ENCODE results near the gene ARL4C.

ARL4C gene

DNA sequence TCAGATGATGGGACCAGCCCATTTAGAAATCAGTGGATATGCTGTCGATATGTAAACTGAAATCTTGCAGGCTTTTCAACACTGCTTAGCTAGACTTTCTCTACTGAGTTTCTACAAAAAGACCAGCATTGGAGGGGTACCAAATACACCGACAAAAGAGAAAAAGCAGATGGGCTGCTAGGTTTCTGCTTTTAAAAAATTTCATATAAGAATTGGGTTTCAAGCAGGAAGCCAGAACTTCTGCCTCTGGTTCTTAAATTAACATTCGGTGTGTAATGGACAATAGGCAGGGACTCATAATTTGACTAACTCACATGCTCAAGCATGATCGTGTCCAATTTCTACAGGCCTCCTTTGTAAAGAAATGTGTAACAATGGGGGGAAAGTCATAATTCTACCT lies 3.1 kb downstream of the ARL4C start:
- no peak for ATAC-seq (replicated peaks)
- Mint-ChIP-seq H3K9me3 (no peaks in the 10 kb centered on the region), H3K4me1 (ENCODE audit: low read depth in 2 of 2) (peaks cover 46 to 48% of the 10 kb centered on the region in 2 donors), H3K4me3 (peak overlapping the region; percentile 95 to 100), H3K27ac (peak overlapping the region; percentile 99 to 100), H3K36me3 (ENCODE audit: insufficient read depth) (peaks cover 98% of the 10 kb centered on the region), H3K27me3 (no peaks in the 10 kb centered on the region)
- no peak for DNase-seq

DNA sequence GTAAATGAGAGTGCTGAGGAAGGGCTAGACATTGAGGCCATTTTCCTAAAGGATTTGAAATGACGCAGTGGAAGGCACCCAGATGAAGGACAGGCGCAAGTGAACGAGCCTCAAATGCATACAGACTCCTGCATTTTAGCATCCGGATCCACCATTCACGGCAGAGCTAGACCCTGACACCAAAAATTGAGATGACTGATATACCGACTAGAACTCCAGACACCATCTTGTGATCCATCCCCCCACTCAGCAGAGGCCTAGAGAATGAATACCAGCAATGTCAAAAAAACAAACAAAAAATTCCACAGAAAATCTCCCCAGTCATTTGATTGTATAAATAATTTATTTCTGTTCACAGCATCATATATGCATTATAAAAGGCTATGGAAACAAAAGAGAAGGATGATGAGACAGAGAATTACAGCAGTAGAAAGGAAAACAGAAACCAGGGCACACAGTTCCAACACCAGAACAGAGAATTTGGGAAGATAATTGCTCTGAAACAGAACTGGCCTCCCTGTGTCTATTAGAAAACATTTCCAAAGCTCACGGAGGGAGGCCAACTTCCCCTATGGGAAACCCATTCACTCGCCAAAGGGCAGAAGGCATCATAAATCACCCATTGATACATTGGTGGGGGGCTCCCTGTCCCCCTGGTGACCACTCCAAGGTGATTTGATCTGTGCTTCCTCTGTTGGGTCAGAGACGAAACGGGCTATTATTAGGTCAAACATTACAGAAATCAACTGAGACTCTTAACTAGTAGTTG lies 4.0 kb downstream of the ARL4C start:
- H3K27ac Mint-ChIP-seq, result peak overlapping the region; percentile 99 to 100
- peaks cover 98% of the 10 kb centered on the region for H3K36me3 Mint-ChIP-seq (ENCODE audit: insufficient read depth)

DNA sequence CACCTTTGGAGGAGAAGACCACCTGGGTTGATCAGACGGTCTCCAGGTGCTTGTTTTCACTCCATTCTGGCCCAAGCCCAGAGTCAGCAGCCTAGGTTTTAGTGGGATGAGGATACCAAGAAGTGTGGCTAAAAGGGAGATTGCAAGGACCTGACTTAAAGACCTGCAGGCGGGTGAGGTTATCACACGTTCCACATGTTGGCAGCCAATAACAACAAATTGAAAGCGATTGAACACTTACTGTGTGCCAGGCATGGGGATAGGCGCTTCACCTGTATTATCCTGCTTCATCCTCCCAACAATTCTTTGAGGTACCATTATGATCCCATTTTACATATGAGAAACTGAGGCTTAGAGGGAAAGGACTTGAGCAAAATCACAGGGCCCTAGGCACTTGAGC lies 5.0 kb downstream of the ARL4C start:
- Mint-ChIP-seq H3K27me3 (no peaks in the 10 kb centered on the region), H3K27ac (peak overlapping the region; percentile 99 to 100), H3K4me3 (peak overlapping the region; percentile 95 to 100), H3K4me1 (ENCODE audit: low read depth in 2 of 2) (peaks cover 51 to 54% of the 10 kb centered on the region in 2 donors), H3K36me3 (ENCODE audit: insufficient read depth) (peaks cover 95% of the 10 kb centered on the region), H3K9me3 (no peaks in the 10 kb centered on the region)
- DNase-seq, result no peak
- no peak for ATAC-seq (replicated peaks)

More for the DNA sequence above, 4.0 kb downstream of the ARL4C start:
- DNase-seq (no peak), ATAC-seq (replicated peaks) (no peak)
- peak overlapping the region; percentile 95 to 100 for H3K4me3 Mint-ChIP-seq
- no peaks in the 10 kb centered on the region for H3K27me3 Mint-ChIP-seq
- peaks cover 49 to 50% of the 10 kb centered on the region in 2 donors for H3K4me1 Mint-ChIP-seq (ENCODE audit: low read depth in 2 of 2)
- no peaks in the 10 kb centered on the region for H3K9me3 Mint-ChIP-seq

DNA sequence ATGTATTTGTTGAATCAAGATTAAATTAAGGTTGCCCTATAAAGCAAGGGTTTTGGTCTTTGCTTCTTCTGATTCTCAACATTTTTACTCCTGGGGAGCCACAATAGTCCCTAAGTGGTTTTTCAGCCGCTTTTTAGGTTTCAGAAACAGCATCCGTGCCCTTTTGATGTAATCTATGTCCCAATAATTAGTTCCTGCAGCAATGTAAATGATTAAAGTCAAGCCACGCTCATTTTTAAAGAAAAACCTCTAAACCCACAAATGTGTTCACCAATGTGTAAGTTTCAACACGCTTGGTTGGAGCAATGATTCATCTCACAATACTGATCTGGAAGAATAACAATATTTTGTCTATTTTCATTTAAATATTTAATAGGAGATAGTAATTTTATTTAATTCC lies 5.6 kb downstream of the ARL4C start:
- Mint-ChIP-seq H3K4me1 (ENCODE audit: low read depth in 2 of 2) (peaks cover 50 to 60% of the 10 kb centered on the region in 2 donors), H3K27ac (peak overlapping the region; percentile 99 to 100), H3K4me3 (peak overlapping the region; percentile 95 to 100), H3K27me3 (no peaks in the 10 kb centered on the region), H3K36me3 (ENCODE audit: insufficient read depth) (peaks cover 89% of the 10 kb centered on the region), H3K9me3 (no peaks in the 10 kb centered on the region)
- ATAC-seq (replicated peaks), result no peak
- no peak for DNase-seq

DNA sequence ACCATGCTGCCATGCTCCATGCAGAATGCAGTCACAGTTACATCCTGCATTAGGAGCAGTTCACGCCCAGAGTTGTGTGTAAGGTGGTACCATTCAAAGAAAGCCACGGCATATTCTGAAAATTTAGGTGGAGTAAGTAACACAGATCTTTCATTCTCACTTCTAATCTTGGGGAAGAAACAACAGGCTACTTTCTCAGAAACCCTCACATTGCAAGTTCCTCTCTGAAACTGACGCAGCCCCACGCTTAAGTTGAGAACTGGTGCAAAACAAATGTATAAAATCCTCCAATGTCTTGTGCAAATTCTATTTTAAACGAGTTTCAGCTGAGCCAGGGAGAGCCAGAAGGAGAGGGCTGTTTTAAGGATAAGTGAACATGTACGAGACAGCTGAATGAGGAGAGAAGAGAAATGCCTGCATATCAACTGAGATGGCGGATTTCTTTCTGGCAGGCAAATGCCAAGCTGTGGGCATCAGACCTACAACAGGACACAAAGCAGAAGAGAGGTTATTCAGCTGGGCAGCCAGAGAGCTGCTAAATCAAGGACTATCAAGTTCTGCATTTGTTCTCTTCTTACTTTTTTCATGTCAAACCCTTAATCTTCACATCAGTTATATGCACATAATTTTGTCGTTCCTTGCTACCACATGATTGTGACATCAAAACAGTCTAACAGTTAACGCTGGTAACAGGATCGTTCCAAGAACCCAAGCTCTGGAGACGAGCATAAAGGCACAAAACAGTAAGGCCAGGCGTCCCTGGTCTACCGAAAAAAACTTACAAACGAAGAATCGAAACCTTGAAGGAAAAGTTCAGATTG lies 6.4 kb downstream of the ARL4C start:
- ATAC-seq (replicated peaks) (no peak), DNase-seq (no peak)
- H3K27ac Mint-ChIP-seq, result peak overlapping the region; percentile 99 to 100
- peak overlapping the region; percentile 95 to 100 for H3K4me3 Mint-ChIP-seq
- H3K27me3 Mint-ChIP-seq, result no peaks in the 10 kb centered on the region
- peaks cover 47 to 66% of the 10 kb centered on the region in 2 donors for H3K4me1 Mint-ChIP-seq (ENCODE audit: low read depth in 2 of 2)
- peaks cover 81% of the 10 kb centered on the region for H3K36me3 Mint-ChIP-seq (ENCODE audit: insufficient read depth)
- no peaks in the 10 kb centered on the region for H3K9me3 Mint-ChIP-seq

GRCh38 chr2:234488913-234489451 lies 7.9 kb downstream of the ARL4C start:
- H3K4me1 Mint-ChIP-seq (ENCODE audit: low read depth in 2 of 2), result peaks cover 61 to 79% of the 10 kb centered on the region in 2 donors
- peak overlapping the region; percentile 99 to 100 for H3K27ac Mint-ChIP-seq
- ATAC-seq (replicated peaks) (peak; percentile 72), DNase-seq (peak; percentile 71 to 72 (median 71))
- peaks cover 74% of the 10 kb centered on the region for H3K36me3 Mint-ChIP-seq (ENCODE audit: insufficient read depth)
- H3K4me3 Mint-ChIP-seq, result peak overlapping the region; percentile 95 to 100
- H3K27me3 Mint-ChIP-seq, result no peaks in the 10 kb centered on the region
- no peaks in the 10 kb centered on the region for H3K9me3 Mint-ChIP-seq

- DNase-seq, result no peak
- peak overlapping the region; percentile 99 to 100 for H3K27ac Mint-ChIP-seq
- peak overlapping the region; percentile 95 to 100 for H3K4me3 Mint-ChIP-seq
- H3K4me1 Mint-ChIP-seq (ENCODE audit: low read depth in 2 of 2), result peaks cover 66 to 83% of the 10 kb centered on the region in 2 donors
- H3K27me3 Mint-ChIP-seq, result no peaks in the 10 kb centered on the region
- no peak for ATAC-seq (replicated peaks)
- H3K36me3 Mint-ChIP-seq (ENCODE audit: insufficient read depth), result peaks cover 74% of the 10 kb centered on the region
- no peaks in the 10 kb centered on the region for H3K9me3 Mint-ChIP-seq
Observed at GRCh38 chr2:234488486-234488885, 8.4 kb downstream of the ARL4C start.

DNA sequence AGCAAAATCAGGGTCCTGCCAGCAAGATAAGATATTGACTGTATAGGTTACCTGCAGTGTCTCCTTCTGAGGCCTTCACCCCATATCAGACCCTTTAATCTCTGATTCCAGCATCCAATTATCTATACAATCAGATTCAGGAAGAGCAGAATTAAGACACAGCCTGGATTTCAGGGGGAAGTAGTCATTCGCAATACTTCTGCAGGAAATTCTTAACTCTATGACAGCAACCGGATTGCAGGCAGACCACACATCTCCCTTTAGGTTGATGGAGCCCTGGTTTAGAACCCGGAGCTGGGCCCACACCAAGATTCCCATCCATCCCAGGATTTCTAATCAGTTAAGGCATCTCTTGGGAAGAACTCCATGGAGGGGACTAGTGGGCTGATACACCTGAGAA lies 9.5 kb downstream of the ARL4C start:
- ATAC-seq (replicated peaks) (no peak), DNase-seq (no peak)
- H3K9me3 Mint-ChIP-seq, result no peaks in the 10 kb centered on the region
- peaks cover 69% of the 10 kb centered on the region for H3K36me3 Mint-ChIP-seq (ENCODE audit: insufficient read depth)
- peak overlapping the region; percentile 38 to 95 for H3K4me3 Mint-ChIP-seq
- H3K4me1 Mint-ChIP-seq (ENCODE audit: low read depth in 2 of 2), result peaks cover 66 to 82% of the 10 kb centered on the region in 2 donors
- no peaks in the 10 kb centered on the region for H3K27me3 Mint-ChIP-seq
- H3K27ac Mint-ChIP-seq, result peak overlapping the region; percentile 99 to 100

DNA sequence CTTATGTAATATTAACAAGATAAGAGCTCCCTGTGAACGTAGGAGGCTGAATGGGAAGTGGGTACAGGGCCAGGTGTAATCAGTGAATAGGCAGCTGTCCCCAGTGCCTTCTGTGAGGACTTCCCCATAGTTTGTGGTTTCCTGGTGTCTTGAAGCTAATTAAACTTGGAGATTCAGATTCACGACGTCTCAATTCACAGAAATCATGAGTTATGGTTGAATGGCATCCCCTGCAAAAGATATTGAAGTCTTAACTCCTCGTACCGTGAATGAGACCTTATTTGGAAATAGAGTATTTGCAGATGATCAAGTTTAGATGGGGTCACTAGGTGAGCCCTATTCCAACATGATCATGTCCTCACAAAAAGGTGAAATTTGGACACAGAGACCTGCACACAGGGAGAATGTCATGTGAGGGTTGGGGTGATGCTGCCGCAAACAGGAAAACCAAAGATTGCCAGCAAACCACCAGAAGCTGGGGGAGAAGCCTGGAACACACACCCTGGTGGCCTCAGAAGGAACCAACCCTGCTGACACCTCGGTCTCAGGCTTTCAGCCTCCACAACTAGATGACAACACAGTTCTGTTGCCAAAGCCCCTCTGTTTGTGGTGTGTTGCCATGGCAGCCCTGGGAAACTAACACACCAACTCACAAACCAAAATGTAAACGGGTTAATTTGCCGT lies 13.2 kb downstream of the ARL4C start:
- DNase-seq (peak; percentile 86 to 89 (median 86)), ATAC-seq (replicated peaks) (peak; percentile 82)
- Mint-ChIP-seq H3K27ac (peak overlapping the region; percentile 99 to 100), H3K4me3 (peak overlapping the region; percentile 76 to 80), H3K4me1 (ENCODE audit: low read depth in 2 of 2) (peaks cover 50 to 73% of the 10 kb centered on the region in 2 donors), H3K27me3 (no peaks in the 10 kb centered on the region), H3K9me3 (no peaks in the 10 kb centered on the region), H3K36me3 (ENCODE audit: insufficient read depth) (peaks cover 38% of the 10 kb centered on the region)

DNA sequence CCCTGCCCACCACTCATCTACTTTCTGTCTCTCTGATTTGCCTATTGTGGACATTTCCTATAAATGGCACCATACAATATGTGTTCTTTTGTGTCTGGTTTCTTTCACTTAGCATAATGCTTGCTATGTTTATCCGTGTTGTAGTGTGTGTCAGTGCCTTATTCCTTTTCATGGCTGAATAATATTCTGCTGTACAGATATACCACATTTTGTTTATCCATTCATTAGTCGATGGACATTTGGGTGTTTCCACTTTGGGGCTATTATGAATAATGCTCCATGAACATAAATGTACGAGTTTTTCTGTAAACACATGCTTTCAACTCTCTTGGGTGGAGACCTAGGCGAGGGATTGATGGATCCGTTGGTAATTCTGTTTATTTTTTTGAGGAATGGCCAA lies 15.6 kb downstream of the ARL4C start:
- Mint-ChIP-seq H3K27me3 (no peaks in the 10 kb centered on the region), H3K4me3 (no peak overlapping the region)
- no peak for DNase-seq

DNA sequence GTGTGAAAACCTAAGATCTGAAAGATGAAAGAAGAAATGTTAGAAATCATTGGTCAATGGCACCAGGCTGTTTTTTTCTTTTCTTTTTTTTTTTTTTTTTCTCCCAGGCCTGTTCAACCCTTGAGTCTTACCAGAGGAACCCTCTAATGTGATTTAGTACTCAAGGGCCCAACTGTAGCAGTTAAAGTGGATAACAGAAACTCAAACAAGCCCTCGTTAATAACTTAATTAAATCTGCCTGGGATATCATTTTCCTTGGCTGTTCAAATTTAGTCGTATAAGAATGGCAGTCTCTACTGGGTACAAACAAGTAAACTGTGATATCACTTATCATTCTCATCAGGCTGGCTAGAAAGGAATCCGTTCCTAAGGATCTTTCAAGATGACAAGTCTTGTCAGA lies 16.5 kb downstream of the ARL4C start:
- H3K27ac Mint-ChIP-seq, result peak overlapping the region in 1 of 2 donors; percentile 17
- H3K4me3 Mint-ChIP-seq, result no peak overlapping the region
- no peaks in the 10 kb centered on the region for H3K27me3 Mint-ChIP-seq
- ATAC-seq (replicated peaks), result no peak
- peaks cover 49 to 61% of the 10 kb centered on the region in 2 donors for H3K4me1 Mint-ChIP-seq (ENCODE audit: low read depth in 2 of 2)
- no peaks in the 10 kb centered on the region for H3K9me3 Mint-ChIP-seq
- DNase-seq, result no peak
- peaks cover 27% of the 10 kb centered on the region for H3K36me3 Mint-ChIP-seq (ENCODE audit: insufficient read depth)

More for the DNA sequence above, 15.6 kb downstream of the ARL4C start:
- H3K9me3 Mint-ChIP-seq, result no peaks in the 10 kb centered on the region
- no peak for ATAC-seq (replicated peaks)
- peak overlapping the region; percentile 44 to 99 for H3K27ac Mint-ChIP-seq
- peaks cover 24% of the 10 kb centered on the region for H3K36me3 Mint-ChIP-seq (ENCODE audit: insufficient read depth)
- peaks cover 46 to 64% of the 10 kb centered on the region in 2 donors for H3K4me1 Mint-ChIP-seq (ENCODE audit: low read depth in 2 of 2)

- H3K9me3 Mint-ChIP-seq, result no peaks in the 10 kb centered on the region
- H3K4me1 Mint-ChIP-seq (ENCODE audit: low read depth in 2 of 2), result peaks cover 50 to 60% of the 10 kb centered on the region in 2 donors
- peak overlapping the region in 1 of 2 donors; percentile 21 for H3K4me3 Mint-ChIP-seq
- ATAC-seq (replicated peaks) (no peak), DNase-seq (no peak)
- no peaks in the 10 kb centered on the region for H3K27me3 Mint-ChIP-seq
- peak overlapping the region in 1 of 2 donors; percentile 17 for H3K27ac Mint-ChIP-seq
- peaks cover 29% of the 10 kb centered on the region for H3K36me3 Mint-ChIP-seq (ENCODE audit: insufficient read depth)
Observed at GRCh38 chr2:234479465-234479864, 17.4 kb downstream of the ARL4C start.

Measured in effector memory CD8-positive, alpha-beta T cell (primary cell).